NCI-H524 (cell line): ENCODE results near the gene FAM156A.
A peak's percentile ranks its signal among the peaks of the same experiment; 100 is the strongest.
"Not testable (repeated sequence)": the region's sequence is repeated elsewhere in the genome, so short reads cannot be mapped to it uniquely, and the experiment has no call there.

Experiments used
- DNase-seq, 2 experiments: peaks; one replicate each; lab custom pipeline; 2025; lab: John Stamatoyannopoulos, UW

Gene FAM156A

DNA sequence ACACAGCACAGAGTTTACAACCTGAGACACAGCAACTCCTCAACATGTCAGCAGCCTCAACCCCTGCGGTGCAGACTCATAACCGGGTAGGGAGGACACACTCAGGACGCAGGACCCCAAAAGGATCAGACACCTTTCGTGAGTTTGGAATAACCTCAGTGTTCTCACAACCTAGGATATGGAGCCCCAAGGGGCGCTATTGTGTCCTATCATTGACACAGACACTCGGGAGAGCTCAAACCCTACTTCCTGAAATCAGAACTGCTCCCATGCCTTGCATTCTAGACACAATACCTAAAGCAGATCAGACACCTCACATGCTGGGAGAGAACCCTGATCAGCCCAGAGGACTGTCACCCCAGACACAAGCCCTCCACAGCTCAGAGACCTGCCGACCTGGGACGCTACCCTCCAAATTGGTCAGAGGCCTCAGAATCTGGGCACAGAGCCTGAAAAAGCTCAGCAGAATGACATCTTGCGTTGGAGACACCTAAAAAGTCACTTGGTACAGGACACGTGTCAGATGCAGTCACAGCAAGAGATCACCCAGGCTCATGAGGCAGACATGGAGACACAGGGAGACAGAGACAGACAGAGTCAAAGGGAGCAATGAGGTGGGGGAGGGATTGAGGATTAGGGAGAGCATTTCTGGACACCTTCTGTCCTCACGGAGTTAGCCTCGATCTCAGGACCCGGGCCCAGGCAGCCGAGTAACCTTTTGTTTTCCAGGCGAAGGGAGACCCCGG lies 8.8 kb upstream of the FAM156A start:
- not testable (repeated sequence) for DNase-seq

DNA sequence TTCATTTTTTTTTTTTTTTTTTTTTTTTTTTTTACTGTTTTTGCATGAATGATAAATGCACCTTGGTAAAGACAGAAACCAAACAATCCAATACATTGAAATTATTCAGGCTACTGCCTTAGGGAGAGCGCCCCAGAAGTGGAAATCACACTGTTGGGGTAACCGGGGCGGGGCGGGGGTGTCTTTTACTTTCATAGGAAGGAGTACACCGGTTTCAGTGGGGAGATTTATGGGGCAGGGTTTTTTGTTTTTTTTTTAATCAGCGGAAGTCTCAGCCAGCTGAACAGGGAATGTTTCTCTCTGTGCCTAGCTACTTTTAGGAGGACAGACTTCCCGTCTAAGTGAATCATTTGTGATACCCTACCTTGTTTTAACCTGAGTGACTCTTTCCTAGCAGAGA lies 643 bp upstream of the FAM156A start:
- not testable (repeated sequence) for DNase-seq

DNA sequence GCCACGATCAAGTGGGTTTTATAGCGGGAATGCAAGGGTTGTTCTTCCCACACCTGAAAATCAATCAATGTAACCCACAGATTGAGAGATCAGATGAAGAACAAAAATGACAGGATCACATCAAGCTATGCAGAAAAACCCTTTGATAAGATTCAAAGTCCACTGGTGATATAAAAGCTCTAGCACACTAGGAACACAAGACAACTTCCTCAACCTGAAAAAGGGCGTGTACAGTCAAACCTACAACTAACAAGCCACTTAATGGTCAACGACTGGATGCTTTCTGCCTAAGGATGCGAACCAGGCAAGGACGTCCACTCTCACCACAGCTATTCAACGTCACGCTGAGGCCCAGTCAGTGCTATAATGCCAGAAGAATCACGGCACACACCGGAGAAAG lies 8.4 kb downstream of the FAM156A start:
- not testable (repeated sequence) for DNase-seq

DNA sequence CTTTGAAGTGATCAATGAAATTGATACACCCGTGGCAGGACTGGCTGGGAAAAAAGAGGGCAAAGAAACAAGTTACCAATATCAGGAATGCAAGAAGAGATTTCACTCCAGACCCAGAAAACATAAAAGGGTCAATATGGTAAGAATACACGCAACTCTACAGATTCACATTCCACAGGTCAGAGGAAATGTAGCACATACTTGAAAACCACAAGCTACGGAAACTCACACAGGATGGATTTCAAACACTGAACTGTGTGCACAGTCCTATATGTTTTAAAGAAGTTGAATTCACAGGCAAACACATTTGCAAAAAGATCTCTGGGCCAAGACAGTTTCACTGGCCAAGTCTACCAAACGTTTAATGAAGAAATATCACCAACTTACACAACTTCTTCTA lies 9.0 kb downstream of the FAM156A start:
- not testable (repeated sequence) for DNase-seq

DNA sequence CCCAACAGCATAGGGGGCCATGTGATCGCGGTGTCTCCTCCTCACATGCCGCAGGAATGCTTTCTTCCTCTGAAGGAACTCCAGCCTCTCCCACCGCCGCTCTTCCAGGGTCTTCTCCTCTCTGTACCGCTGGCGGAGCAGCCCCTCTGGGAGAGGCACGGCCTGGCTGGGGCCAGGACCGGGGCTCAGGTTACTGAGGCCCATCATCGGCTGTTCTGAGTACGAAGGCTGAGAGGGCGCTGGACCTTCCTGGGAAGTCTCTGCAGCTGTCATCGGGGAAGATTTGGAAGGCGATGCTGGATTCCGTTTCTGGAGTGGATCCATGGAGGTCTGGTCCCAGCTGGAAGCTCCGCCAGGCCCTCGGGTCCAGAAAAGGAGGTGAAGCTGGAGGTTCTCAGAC lies 10.1 kb downstream of the FAM156A start:
- DNase-seq, result not testable (repeated sequence)

DNA sequence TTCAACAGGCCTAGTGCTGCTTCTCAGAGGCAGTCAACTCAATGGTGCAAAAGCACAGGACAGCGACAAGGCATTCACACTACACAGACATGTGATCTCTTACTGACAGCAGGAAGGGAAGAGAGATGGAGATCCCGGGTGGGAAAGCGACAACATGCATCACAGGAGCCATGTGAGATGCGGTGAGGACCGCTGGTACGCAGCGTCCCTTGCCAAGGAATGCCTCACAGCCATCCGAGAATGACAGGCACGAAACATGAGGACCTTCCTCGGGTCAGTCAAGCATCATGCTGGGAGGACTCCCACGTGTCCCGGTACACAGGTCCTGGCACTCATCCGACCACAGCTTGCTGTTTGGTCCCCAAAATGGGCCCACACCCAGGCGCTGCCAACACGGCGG lies 10.8 kb downstream of the FAM156A start:
- DNase-seq, result not testable (repeated sequence)

DNA sequence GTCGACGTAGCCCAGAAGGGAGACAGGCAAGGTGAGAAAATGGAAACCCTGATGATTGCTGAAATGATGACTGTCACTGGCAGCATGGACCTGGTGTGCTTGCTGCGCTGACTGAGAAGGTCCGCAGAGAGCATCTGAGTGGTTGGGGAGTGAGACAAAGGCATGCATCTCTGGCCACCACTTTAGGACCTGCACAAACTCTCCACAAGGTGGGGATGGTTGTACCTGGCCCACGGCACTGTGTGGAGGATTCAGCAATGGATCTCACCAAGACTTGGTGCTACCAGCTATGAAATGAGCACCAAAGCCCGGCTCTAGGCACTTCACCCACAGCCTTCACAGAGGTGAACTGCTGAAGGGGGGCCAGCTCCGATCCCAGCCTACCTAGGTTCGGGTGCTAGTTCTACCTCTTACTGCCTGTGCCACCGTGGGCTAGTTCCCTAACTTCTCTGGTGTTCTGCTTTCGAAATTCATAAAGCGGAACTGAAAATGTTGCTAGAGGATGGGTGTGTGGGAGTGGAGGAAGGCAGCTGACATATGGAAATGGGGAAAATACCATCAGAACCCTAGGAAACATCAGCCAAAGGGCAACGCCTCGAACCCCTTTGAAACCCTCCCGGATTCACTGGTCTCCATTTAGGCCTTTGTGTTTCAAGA lies 12.4 kb downstream of the FAM156A start:
- not testable (repeated sequence) for DNase-seq

DNA sequence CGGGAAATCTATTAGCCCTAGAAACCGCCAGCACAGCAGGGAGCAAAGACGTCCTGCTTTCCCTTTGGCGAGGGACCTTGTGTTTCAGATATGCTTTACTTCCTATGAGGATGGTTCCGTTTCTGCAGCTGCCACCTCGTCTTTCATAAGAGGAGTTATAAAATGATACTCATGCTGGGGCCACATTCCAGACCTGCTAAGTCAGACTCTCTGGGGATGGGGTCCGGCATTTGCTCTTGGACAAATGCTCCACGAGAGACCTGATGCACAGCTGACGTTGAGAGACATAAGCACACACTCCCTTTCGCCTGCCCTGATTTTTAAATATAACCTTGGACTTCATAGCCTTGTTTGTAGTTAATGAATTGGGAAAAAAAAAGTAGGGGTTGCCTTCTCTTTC lies 16.6 kb downstream of the FAM156A start:
- DNase-seq, result not testable (repeated sequence)

DNA sequence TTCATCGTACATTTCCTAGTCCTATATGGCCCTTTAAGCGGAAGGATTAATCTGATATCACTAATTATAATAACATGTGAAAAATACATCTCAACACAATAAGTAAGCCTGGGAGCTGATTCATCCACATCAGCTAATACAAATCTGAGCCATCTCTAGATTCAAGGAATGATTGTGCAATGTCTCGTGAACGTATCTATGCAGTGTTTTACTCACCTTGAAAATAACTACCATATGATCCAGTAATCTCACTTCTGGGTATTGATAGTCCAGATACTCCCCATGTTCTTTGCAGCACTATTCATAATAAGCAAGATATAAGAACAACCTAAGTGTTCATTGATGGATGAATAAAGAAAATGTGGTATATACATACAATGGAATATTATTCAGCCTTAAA lies 17.6 kb downstream of the FAM156A start:
- not testable (repeated sequence) for DNase-seq

DNA sequence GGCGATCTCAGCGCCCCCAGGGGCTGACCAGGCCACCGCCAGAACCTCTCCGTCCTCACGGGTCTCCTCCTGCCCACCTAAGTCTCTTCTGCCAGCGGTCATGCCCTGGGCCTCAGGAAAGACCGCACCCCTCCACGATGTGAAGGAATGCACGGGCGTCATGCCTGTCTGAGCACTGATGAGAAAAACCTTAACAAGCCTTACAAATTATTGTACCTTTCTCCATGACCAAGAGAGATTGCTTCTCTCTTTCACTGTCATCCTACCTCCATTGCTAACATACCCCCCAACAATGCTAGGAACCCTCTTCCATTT lies 22.9 kb downstream of the FAM156A start:
- not testable (repeated sequence) for DNase-seq

DNA sequence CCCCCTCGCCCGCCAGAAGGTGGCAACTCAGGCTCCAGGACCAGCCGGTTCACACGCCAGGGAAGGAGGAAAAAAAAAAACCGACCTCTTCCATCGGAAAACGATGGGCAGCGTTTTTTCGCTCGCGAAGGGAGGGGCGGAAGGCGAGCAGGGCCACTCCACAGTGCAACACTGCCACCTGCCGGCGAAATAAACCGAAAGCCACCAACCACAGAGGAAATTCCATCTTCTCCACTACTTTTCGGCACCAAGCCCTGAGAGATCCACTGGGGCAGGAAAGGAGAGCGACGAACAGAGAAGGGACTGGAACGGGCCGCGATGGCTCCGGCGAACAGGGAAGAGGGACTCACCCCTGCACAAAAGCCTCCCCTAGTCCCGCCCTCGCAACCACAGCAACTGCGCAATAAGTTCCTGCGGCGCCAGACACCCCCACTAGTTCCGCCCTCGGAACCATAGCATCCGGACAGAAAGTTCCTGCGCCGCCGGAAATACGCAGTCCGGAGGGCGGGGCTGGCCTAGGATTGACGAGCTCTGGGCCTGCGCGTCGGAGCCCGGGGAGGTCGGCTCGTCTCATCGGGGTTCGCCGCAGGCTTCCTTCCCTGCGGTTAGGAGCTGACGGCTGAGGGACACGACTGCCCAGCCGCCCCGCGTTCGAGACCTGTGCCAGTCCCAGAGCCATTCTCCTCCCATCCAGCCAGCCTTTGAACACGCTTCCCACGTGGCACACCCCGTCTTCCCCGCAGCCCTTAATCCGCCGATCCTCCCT lies 23.4 kb downstream of the FAM156A start:
- peak; percentile 86 to 94 for DNase-seq

DNA sequence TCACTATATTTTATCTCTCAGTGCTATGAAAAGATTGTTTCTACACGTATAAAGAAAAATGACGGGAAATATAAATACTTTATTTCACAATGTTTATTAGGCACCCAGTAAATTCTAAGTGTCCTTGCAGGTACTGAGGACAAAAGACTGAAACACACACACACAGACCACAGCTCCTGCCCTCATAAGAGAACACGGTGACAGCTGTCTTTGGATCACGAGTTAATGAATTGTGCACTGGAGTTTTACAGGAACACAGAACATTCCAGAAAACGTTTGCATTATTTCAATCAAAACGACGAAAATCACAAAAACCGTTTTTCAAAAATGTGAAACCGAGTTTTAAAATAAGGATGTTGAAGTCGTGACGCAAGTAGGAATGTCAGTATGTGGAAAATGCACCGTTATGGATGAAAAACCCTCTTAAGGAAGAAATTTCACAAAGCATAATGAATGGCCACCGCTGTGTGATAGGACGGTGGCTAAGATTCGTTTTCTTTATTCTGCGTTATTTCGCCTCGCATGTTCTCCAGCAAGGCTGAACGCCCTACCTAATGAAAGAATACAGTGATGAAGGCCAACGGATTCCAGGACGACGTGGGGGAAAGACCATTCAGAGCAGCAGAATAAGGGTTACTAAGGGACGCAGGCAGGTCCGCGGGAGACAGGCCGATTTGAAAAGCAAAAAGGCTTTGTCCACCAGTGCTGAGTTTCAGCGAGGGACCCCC lies 24.2 kb downstream of the FAM156A start:
- peak in 1 of 2 experiments; percentile 53 for DNase-seq

DNA sequence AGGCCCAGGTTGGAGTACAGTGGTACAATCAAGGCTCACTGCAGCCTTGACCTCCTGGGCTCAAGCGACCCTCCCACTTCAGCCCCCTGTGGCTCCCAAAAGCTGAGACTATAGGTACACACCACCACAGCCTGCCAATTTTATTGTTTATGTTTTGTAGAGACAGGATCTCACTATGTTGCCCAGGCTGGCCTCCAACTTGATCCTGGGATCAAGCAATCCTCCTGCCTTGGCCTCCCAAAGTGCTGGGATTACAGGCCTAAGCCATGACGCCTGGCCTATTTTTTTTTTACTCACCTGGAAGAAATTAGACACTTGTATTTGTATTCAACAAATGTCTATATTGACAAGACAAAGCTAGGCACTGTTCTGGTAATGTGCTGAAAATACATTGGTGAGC lies 25.1 kb downstream of the FAM156A start:
- DNase-seq, result no peak

DNA sequence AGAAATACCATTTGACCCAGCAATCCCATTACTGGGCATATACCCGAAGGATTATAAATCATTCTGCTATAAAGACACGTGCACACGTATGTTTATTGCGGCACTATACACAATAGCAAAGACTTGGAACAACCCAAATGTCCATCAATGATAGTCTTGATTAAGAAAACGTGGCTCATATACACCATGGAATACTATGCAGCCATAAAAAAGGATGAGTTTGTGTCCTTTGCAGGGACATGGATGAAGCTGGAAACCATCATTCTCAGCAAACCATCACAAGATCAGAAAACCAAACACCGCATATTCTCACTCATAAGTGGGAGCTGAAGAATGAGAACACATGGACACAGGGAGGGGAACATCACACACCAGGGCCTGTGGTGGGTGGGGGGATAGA lies 28.1 kb downstream of the FAM156A start:
- not testable (repeated sequence) for DNase-seq

DNA sequence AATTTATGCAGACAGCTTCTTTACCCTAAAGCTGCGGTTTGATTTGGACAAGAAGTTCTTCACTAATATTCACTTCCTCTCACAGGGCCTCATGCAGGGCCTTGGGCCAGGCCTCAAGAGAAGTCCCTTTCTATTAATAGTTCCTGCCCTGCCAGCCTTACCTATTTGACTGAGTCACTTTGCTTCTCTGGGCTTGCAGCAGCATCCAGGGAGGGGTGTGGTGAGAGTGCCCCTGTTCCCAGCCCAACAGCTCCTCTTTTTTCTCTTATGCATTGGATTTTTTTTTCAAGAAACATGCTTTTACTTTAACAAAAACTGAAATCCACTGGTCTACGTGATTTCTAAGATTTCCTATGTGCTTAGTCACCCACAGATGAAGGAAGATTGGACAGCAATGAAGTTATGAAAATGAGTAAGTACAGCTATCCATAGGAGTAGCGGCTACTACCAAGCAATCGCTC lies 34.5 kb downstream of the FAM156A start:
- no peak for DNase-seq

DNA sequence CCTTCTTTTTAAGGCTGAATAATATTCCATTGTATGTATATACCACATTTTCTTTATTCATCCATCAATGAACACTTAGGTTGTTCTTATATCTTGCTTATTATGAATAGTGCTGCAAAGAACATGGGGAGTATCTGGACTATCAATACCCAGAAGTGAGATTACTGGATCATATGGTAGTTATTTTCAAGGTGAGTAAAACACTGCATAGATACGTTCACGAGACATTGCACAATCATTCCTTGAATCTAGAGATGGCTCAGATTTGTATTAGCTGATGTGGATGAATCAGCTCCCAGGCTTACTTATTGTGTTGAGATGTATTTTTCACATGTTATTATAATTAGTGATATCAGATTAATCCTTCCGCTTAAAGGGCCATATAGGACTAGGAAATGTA lies 43.6 kb downstream of the FAM156A start:
- DNase-seq, result not testable (repeated sequence)

DNA sequence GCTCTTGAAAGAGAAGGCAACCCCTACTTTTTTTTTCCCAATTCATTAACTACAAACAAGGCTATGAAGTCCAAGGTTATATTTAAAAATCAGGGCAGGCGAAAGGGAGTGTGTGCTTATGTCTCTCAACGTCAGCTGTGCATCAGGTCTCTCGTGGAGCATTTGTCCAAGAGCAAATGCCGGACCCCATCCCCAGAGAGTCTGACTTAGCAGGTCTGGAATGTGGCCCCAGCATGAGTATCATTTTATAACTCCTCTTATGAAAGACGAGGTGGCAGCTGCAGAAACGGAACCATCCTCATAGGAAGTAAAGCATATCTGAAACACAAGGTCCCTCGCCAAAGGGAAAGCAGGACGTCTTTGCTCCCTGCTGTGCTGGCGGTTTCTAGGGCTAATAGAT lies 44.6 kb downstream of the FAM156A start:
- DNase-seq, result not testable (repeated sequence)

DNA sequence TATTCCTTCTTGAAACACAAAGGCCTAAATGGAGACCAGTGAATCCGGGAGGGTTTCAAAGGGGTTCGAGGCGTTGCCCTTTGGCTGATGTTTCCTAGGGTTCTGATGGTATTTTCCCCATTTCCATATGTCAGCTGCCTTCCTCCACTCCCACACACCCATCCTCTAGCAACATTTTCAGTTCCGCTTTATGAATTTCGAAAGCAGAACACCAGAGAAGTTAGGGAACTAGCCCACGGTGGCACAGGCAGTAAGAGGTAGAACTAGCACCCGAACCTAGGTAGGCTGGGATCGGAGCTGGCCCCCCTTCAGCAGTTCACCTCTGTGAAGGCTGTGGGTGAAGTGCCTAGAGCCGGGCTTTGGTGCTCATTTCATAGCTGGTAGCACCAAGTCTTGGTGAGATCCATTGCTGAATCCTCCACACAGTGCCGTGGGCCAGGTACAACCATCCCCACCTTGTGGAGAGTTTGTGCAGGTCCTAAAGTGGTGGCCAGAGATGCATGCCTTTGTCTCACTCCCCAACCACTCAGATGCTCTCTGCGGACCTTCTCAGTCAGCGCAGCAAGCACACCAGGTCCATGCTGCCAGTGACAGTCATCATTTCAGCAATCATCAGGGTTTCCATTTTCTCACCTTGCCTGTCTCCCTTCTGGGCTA lies 48.9 kb downstream of the FAM156A start:
- DNase-seq, result not testable (repeated sequence)

DNA sequence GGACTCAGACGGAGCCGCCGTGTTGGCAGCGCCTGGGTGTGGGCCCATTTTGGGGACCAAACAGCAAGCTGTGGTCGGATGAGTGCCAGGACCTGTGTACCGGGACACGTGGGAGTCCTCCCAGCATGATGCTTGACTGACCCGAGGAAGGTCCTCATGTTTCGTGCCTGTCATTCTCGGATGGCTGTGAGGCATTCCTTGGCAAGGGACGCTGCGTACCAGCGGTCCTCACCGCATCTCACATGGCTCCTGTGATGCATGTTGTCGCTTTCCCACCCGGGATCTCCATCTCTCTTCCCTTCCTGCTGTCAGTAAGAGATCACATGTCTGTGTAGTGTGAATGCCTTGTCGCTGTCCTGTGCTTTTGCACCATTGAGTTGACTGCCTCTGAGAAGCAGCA lies 50.4 kb downstream of the FAM156A start:
- not testable (repeated sequence) for DNase-seq

DNA sequence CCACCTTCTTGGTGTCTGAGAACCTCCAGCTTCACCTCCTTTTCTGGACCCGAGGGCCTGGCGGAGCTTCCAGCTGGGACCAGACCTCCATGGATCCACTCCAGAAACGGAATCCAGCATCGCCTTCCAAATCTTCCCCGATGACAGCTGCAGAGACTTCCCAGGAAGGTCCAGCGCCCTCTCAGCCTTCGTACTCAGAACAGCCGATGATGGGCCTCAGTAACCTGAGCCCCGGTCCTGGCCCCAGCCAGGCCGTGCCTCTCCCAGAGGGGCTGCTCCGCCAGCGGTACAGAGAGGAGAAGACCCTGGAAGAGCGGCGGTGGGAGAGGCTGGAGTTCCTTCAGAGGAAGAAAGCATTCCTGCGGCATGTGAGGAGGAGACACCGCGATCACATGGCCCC lies 51.2 kb downstream of the FAM156A start:
- not testable (repeated sequence) for DNase-seq

DNA sequence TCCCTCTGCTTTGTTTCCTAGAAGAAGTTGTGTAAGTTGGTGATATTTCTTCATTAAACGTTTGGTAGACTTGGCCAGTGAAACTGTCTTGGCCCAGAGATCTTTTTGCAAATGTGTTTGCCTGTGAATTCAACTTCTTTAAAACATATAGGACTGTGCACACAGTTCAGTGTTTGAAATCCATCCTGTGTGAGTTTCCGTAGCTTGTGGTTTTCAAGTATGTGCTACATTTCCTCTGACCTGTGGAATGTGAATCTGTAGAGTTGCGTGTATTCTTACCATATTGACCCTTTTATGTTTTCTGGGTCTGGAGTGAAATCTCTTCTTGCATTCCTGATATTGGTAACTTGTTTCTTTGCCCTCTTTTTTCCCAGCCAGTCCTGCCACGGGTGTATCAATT lies 52.2 kb downstream of the FAM156A start:
- not testable (repeated sequence) for DNase-seq

DNA sequence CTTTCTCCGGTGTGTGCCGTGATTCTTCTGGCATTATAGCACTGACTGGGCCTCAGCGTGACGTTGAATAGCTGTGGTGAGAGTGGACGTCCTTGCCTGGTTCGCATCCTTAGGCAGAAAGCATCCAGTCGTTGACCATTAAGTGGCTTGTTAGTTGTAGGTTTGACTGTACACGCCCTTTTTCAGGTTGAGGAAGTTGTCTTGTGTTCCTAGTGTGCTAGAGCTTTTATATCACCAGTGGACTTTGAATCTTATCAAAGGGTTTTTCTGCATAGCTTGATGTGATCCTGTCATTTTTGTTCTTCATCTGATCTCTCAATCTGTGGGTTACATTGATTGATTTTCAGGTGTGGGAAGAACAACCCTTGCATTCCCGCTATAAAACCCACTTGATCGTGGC lies 52.8 kb downstream of the FAM156A start:
- not testable (repeated sequence) for DNase-seq
